OCI-LY1 (cell line): Measurements from ENCODE around the gene SLC9A8.

Experiments used
- H2AFZ ChIP-seq: fragments of 200-600 bp; sonication (generic), shearing (Covaris generic); 2 replicates; pipeline ENCODE4 v1.6.0; 2014; ENCODE audit warnings: antibody characterized with exemption, mild to moderate bottlenecking, low read length
- H3F3A ChIP-seq: fragments of 200-600 bp; sonication (generic), shearing (Covaris generic); 2 replicates; pipeline ENCODE4 v1.6.0; 2014; ENCODE audit warnings: mild to moderate bottlenecking, antibody characterized with exemption, low read length, moderate library complexity; ENCODE audit not compliant: insufficient read depth
- H3K27ac ChIP-seq: fragments of 200-600 bp; sonication (generic); 2 replicates; pipeline ENCODE4 v1.5.1; 2014; ENCODE audit warnings: low read length, mixed run types, mild to moderate bottlenecking, low read depth; ENCODE audit not compliant: poor library complexity, severe bottlenecking
- H3K27me3 ChIP-seq: fragments of 200-600 bp; sonication (generic); 2 replicates; pipeline ENCODE4 v1.6.0; 2014; ENCODE audit warnings: antibody characterized with exemption, mild to moderate bottlenecking, low read length, moderate library complexity; ENCODE audit not compliant: insufficient read depth
- H3K36me3 ChIP-seq: fragments of 200-600 bp; sonication (generic); 2 replicates; pipeline ENCODE4 v1.6.1; 2014; ENCODE audit warnings: mild to moderate bottlenecking, antibody characterized with exemption, low read length, moderate library complexity, mixed read lengths; ENCODE audit not compliant: insufficient read depth
- H3K4me1 ChIP-seq: fragments of 200-600 bp; sonication (generic); 2 replicates; pipeline ENCODE4 v1.5.1; 2014; ENCODE audit warnings: mild to moderate bottlenecking, low read length, moderate library complexity; ENCODE audit not compliant: insufficient read depth, severe bottlenecking
- H3K4me2 ChIP-seq: fragments of 200-600 bp; sonication (generic), shearing (Covaris generic); 2 replicates; pipeline ENCODE4 v1.6.1; 2014; ENCODE audit warnings: low read length
- H3K4me3 ChIP-seq: fragments of 200-600 bp; sonication (generic); 2 replicates; pipeline ENCODE4 v1.5.1; 2014; ENCODE audit warnings: low read length, low read depth, mild to moderate bottlenecking, mixed read lengths; ENCODE audit not compliant: poor library complexity, severe bottlenecking
- H3K79me2 ChIP-seq: fragments of 200-600 bp; shearing (Covaris generic); 2 replicates; pipeline ENCODE4 v1.6.1; 2016; ENCODE audit warnings: mixed run types, low read length, mixed read lengths; ENCODE audit not compliant: insufficient read depth
- H3K9ac ChIP-seq: fragments of 200-600 bp; sonication (generic), shearing (Covaris generic); 2 replicates; pipeline ENCODE4 v1.6.1; 2014; ENCODE audit warnings: mild to moderate bottlenecking, low read length, mixed read lengths
- H3K9me2 ChIP-seq: fragments of 200-600 bp; sonication (generic), shearing (Covaris generic); 2 replicates; pipeline ENCODE4 v1.6.1; 2014; ENCODE audit warnings: low read depth, mild to moderate bottlenecking, low read length, mixed read lengths
- H3K9me3 ChIP-seq: fragments of 200-600 bp; shearing (Covaris generic); 2 replicates; pipeline ENCODE4 v1.6.1; 2014; ENCODE audit warnings: low read length, mixed read lengths
- H4K20me1 ChIP-seq: fragments of 200-600 bp; sonication (generic), shearing (Covaris generic); 2 replicates; pipeline ENCODE4 v1.6.0; 2016; ENCODE audit warnings: mild to moderate bottlenecking, low read length; ENCODE audit not compliant: insufficient read depth
- EZH2 ChIP-seq: fragments of 200-600 bp; sonication (generic), shearing (Covaris generic); IDR thresholded peaks from 2 replicates; pipeline ENCODE4 v1.8.0; 2017; ENCODE audit warnings: borderline replicate concordance, mixed run types, mild to moderate bottlenecking, antibody characterized with exemption, low read length, moderate library complexity, mixed read lengths
- TF ChIP-seq, protein P1 (sequence below): fragments of 200-600 bp; sonication (generic), shearing (Covaris generic); IDR thresholded peaks from 2 replicates; pipeline ENCODE4 v1.5.1; 2017; ENCODE audit warnings: mild to moderate bottlenecking, antibody characterized with exemption, low read length, moderate library complexity, mixed read lengths

The SLC9A8 gene

DNA sequence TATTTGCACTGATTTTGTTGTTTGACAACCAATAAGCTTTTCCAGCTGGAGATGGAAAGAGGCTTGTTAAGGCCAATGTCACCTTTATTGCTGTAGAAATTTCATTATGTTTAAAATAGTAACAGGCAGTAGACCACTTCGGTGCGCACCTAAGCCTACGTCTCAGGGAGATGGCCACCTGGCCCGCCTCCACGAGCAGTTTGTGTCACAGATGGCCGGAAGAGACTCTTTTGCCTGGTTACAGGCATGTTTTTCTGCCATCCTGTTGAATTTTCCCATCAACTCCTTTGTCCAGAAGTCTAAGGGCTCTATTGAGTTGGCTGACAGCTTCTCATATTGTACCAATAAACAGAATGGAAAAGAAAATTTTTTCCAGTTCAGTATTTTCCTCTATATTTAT is 51.0 kb downstream of the SLC9A8 start:
- Histone ChIP-seq H3K4me2 (no peak overlapping the region), H2AFZ (no peak overlapping the region), H3F3A (no peaks in the 10 kb centered on the region), H3K27me3 (no peaks in the 10 kb centered on the region), H3K4me3 (no peak overlapping the region), H4K20me1 (no peaks in the 10 kb centered on the region), H3K4me1 (peaks cover 21% of the 10 kb centered on the region), H3K79me2 (no peaks in the 10 kb centered on the region), H3K27ac (no peak overlapping the region), H3K9ac (no peak overlapping the region), H3K9me2 (no peaks in the 10 kb centered on the region), H3K9me3 (no peaks in the 10 kb centered on the region), H3K36me3 (peaks cover 61% of the 10 kb centered on the region; the same call in 1 of the 2 replicates)
- TF ChIP-seq EZH2 = no peak
- TF ChIP-seq, protein P1, sequence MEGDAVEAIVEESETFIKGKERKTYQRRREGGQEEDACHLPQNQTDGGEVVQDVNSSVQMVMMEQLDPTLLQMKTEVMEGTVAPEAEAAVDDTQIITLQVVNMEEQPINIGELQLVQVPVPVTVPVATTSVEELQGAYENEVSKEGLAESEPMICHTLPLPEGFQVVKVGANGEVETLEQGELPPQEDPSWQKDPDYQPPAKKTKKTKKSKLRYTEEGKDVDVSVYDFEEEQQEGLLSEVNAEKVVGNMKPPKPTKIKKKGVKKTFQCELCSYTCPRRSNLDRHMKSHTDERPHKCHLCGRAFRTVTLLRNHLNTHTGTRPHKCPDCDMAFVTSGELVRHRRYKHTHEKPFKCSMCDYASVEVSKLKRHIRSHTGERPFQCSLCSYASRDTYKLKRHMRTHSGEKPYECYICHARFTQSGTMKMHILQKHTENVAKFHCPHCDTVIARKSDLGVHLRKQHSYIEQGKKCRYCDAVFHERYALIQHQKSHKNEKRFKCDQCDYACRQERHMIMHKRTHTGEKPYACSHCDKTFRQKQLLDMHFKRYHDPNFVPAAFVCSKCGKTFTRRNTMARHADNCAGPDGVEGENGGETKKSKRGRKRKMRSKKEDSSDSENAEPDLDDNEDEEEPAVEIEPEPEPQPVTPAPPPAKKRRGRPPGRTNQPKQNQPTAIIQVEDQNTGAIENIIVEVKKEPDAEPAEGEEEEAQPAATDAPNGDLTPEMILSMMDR = no peak

DNA sequence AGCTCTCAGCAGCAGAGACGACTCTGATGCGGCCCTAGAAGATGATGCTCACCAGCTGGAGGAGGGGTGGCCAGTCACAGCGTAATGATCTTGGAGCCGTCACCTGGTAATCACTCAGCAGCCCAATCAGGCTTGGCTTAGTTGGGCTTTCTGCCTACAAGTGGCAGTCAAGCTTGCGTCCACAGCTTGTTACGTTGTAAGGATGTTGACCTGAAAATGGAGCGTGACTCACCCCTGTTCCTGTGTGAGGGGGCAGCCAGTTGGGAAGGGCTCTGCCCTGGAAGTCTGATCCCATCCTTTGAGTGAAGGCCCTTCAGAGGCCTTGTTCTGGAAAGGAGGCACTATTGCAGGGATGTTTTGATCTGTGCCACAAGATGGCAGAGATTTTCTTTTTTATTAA is 52.9 kb downstream of the SLC9A8 start:
- no peaks in the 10 kb centered on the region for H3K27me3 ChIP-seq
- no peaks in the 10 kb centered on the region for H3K79me2 ChIP-seq
- H3K9me2 ChIP-seq = no peaks in the 10 kb centered on the region
- H3K36me3 ChIP-seq = peaks cover 59% of the 10 kb centered on the region; the same call in 1 of the 2 replicates
- no peaks in the 10 kb centered on the region for H4K20me1 ChIP-seq
- H3K4me3 ChIP-seq = no peak overlapping the region
- H3K4me1 ChIP-seq = peaks cover 21% of the 10 kb centered on the region
- no peak overlapping the region for H2AFZ ChIP-seq
- no peak overlapping the region for H3K27ac ChIP-seq
- H3F3A ChIP-seq = no peaks in the 10 kb centered on the region
- no peak for TF ChIP-seq EZH2
- TF ChIP-seq, protein P1 = no peak
- no peak overlapping the region for H3K9ac ChIP-seq
- H3K9me3 ChIP-seq = no peaks in the 10 kb centered on the region
- H3K4me2 ChIP-seq = no peak overlapping the region

DNA sequence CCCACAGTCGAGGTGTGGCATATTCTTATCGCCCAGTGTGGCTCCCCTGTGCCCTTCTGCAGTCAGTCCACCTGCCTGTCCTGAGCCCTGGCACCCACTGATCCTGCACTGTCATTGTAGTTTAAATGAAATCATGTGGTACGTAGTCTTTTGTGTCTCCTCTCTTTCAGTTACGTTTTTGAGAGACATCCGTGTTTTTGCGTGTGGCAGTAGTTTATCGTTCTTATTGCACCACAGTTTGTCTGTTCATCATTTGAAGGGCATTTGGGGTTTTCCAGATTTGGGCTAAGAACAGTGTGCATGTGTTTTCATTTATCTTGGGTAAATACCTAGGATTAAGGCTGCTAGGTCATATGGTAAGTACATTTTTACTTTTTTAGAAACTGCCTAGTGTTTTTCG is 53.4 kb downstream of the SLC9A8 start:
- no peak overlapping the region for H3K27ac ChIP-seq
- H3K79me2 ChIP-seq = no peaks in the 10 kb centered on the region
- H3K27me3 ChIP-seq = no peaks in the 10 kb centered on the region
- H4K20me1 ChIP-seq = no peaks in the 10 kb centered on the region
- TF ChIP-seq EZH2 = no peak
- TF ChIP-seq, protein P1 = no peak
- no peaks in the 10 kb centered on the region for H3K9me3 ChIP-seq
- H2AFZ ChIP-seq = no peak overlapping the region
- H3K9me2 ChIP-seq = no peaks in the 10 kb centered on the region
- H3K4me3 ChIP-seq = no peak overlapping the region
- H3K36me3 ChIP-seq = peaks cover 58% of the 10 kb centered on the region; the same call in 1 of the 2 replicates
- H3K9ac ChIP-seq = no peak overlapping the region
- H3F3A ChIP-seq = no peaks in the 10 kb centered on the region
- H3K4me1 ChIP-seq = peaks cover 21% of the 10 kb centered on the region
- no peak overlapping the region for H3K4me2 ChIP-seq
